Panc1 (cell line): ENCODE measurements around the gene MTSS2. TPM values are rescaled to one million over a fixed set of nuclear protein-coding genes. Genes with fewer than 3 reads are reported as not detected.

Experiments
- ATAC-seq: fragments of 200-7000 bp; cut with Tn5 transposase; 2 replicates; pipeline ENCODE4 v1.9.1; 2020; ENCODE audit warnings: mild to moderate bottlenecking, moderate library complexity
- BruUV-seq: library from RNA; stranded (reverse); fragments of 400-500 nt; replicated peaks from 2 replicates; lab custom pipeline; 2021; lab: Mats Ljungman, UMichigan
- CTCF ChIA-PET: fragments of 300-600 bp; sonication (Branson Sonifier 250); formaldehyde crosslinking; loops from one replicate; lab custom pipeline; 2022; ENCODE audit warnings: antibody characterized with exemption; lab: Charles Lee
- POLR2A ChIA-PET: fragments of 300-600 bp; sonication (Branson Sonifier 250); formaldehyde crosslinking; loops from one replicate; lab custom pipeline; 2022; ENCODE audit warnings: antibody characterized with exemption; lab: Charles Lee
- DNase-seq: peaks from one replicate; pipeline ENCODE4 v3.0.0-alpha.2; 2010; ENCODE audit warnings: low read depth, low spot score
- H3K27ac ChIP-seq: 2 replicates; pipeline ENCODE4 v1.5.1; 2011; ENCODE audit warnings: mild to moderate bottlenecking, low read length, inconsistent platforms
- H3K27me3 ChIP-seq: fragments of 200-500 bp; sonication (Bioruptor generic); 2 replicates; pipeline ENCODE4 v1.6.0; 2014; ENCODE audit warnings: low read length, inconsistent platforms; ENCODE audit not compliant: control insufficient read depth, insufficient read depth
- H3K36me3 ChIP-seq: fragments of 200-500 bp; sonication (Bioruptor generic); 2 replicates; pipeline ENCODE4 v1.5.1; 2014; ENCODE audit warnings: inconsistent platforms, mild to moderate bottlenecking, low read length, moderate library complexity; ENCODE audit not compliant: control insufficient read depth, insufficient read depth
- H3K4me1 ChIP-seq: 2 replicates; pipeline ENCODE4 v1.5.1; 2011; ENCODE audit warnings: inconsistent platforms, mild to moderate bottlenecking, low read length, moderate library complexity; ENCODE audit not compliant: control insufficient read depth, insufficient read depth
- H3K4me3 ChIP-seq, 2 experiments: 2 replicates each; pipeline ENCODE4 v1.5.1; 2011 to 2012; ENCODE audit warnings: low read depth in 2 of 2, low read length in 2 of 2, mild to moderate bottlenecking in 2 of 2, inconsistent platforms in 1 of 2, moderate library complexity in 1 of 2
- H3K9me3 ChIP-seq: fragments of 200-500 bp; sonication (Bioruptor generic); 2 replicates; pipeline ENCODE4 v1.5.1; 2014; ENCODE audit warnings: low read depth, mild to moderate bottlenecking, inconsistent platforms, low read length, moderate library complexity; ENCODE audit not compliant: control insufficient read depth, insufficient read depth
- CTCF ChIP-seq: fragments of 450-650 bp; IDR thresholded peaks from 2 replicates; pipeline ENCODE4 v1.5.1; 2017; ENCODE audit warnings: mild to moderate bottlenecking
- POLR2AphosphoS5 ChIP-seq: IDR thresholded peaks from 2 replicates; pipeline ENCODE4 v1.6.1; 2012; ENCODE audit warnings: mild to moderate bottlenecking, low read depth, low read length, moderate library complexity
- REST ChIP-seq, 2 experiments: IDR thresholded peaks; 2 replicates each; pipeline ENCODE4 v1.6.1; 2011 to 2012; ENCODE audit warnings: low read depth in 2 of 2, control low read depth in 1 of 2, low read length in 1 of 2, mild to moderate bottlenecking in 1 of 2, moderate library complexity in 1 of 2; ENCODE audit not compliant: insufficient read depth in 1 of 2
- SIN3A ChIP-seq: IDR thresholded peaks from 2 replicates; pipeline ENCODE4 v1.6.1; 2012; ENCODE audit warnings: low read depth, mild to moderate bottlenecking, low read length, moderate library complexity, borderline replicate concordance; ENCODE audit not compliant: insufficient read depth
- TCF7L2 ChIP-seq: IDR thresholded peaks from 2 replicates; pipeline ENCODE4 v1.6.1; 2011; ENCODE audit warnings: mild to moderate bottlenecking, low read depth, low read length, inconsistent platforms
- in situ Hi-C: cut with HindIII; loops from 2 replicates; pipeline ENCODE4 v1.10.0; 2016; ENCODE audit warnings: low sequenced_read_pairs, low pct_unique_long_range_greater_than_20kb
- intact Hi-C: fragments of 100-400 bp; cut with micrococcal nuclease; formaldehyde crosslinking; loops from one replicate; pipeline ENCODE4 v1.10.0; 2022; ENCODE audit not compliant: unreplicated experiment
- total RNA-seq: library from RNA; stranded (reverse); gene quantifications from one replicate; pipeline ENCODE4 v1.2.1, GENCODE V29; 2021; ENCODE audit not compliant: unreplicated experiment

The MTSS2 gene
- total RNA-seq, 1 experiment from 2014 or later: 55.7 TPM

DNA sequence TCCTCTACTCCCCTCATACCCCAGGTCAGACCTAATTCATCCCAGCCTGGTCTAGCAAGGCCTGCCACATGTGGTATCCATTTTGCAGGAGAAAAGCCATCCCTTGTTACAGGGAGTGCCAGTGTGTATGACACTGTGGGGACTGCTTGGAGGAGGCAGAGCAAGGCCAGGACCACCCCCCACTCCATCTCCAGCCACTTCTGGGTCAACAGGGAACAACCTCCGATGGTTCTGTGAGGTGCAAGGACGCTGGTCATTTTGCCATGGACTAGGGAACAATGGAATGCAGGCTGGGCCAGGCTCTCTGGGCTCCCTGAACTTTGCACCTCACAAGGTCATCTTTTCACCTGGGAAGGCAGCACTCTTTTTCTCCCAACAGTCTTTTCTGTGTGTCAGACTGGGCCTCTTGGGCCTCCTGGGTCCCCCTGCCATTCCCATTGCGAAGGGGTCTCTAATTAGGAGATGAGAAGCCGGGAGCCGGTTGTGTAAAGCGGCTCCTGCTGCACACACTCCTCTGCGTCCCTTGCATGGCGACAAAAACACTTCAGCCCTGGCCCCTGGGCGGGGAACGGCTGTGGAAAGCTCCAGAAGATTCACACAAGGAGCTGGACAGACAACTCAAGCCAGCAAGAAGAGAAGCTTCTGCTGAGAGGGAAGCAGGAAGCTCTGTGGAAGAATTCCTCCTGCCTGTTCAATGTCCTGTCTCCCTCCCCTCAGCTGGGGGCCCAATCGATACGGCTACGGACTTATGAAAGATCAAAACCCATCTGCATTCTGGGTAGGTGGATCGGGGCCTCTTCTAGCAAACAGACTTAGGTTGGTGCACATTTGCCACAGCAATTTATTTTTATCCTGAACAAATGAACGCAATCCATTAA, 38.5 kb upstream of the MTSS2 start:
- POLR2A ChIA-PET: no interaction called here
- in situ Hi-C loops: no loop called here
- no TSS peak for BruUV-seq
- no peak for DNase-seq
- CTCF ChIA-PET: no interaction called here
- TF ChIP-seq REST (IDR thresholded peaks at IDR 0.05; ENCODE audit: insufficient read depth in 1 of 2, low read depth in 2 of 2, low read length in 1 of 2) (no peak), POLR2AphosphoS5 (no peak), TCF7L2 (no peak), SIN3A (no peak), CTCF (no peak)
- no peaks in the 10 kb centered on the region for H3K9me3 ChIP-seq
- no peak overlapping the region for H3K4me3 ChIP-seq
- no peaks in the 10 kb centered on the region for H3K36me3 ChIP-seq
- no peak overlapping the region for H3K27ac ChIP-seq
- ATAC-seq: no peak
- intact Hi-C loops: no loop called here
- H3K27me3 ChIP-seq: no peaks in the 10 kb centered on the region
- H3K4me1 ChIP-seq: no peaks in the 10 kb centered on the region

GRCh38 chr16:70723740-70724145, 37.9 kb upstream of the MTSS2 start:
- CTCF ChIA-PET: no interaction called here
- no peak for ATAC-seq
- in situ Hi-C loops (no loop called here), intact Hi-C loops (no loop called here)
- POLR2A ChIA-PET: no interaction called here
- no peak for TF ChIP-seq REST (IDR thresholded peaks at IDR 0.05; ENCODE audit: insufficient read depth in 1 of 2, low read depth in 2 of 2, low read length in 1 of 2)
- no peak for TF ChIP-seq TCF7L2
- no peak for TF ChIP-seq POLR2AphosphoS5
- TF ChIP-seq CTCF: no peak
- no peak for TF ChIP-seq SIN3A
- no peak overlapping the region for H3K27ac ChIP-seq
- H3K27me3 ChIP-seq: no peaks in the 10 kb centered on the region
- no peaks in the 10 kb centered on the region for H3K9me3 ChIP-seq
- no peak overlapping the region for H3K4me3 ChIP-seq
- no peaks in the 10 kb centered on the region for H3K4me1 ChIP-seq
- H3K36me3 ChIP-seq: no peaks in the 10 kb centered on the region
- DNase-seq: no peak
- BruUV-seq: no TSS peak
